GM21825 (cell line): ENCODE measurements around the gene CA5B.
A peak's percentile ranks its signal among the peaks of the same experiment; 100 is the strongest.
"Not testable (repeated sequence)": the region's sequence is repeated elsewhere in the genome, so short reads cannot be mapped to it uniquely, and the experiment has no call there.

ENCODE experiments used
- ATAC-seq: cut with Tn5 transposase; IDR thresholded peaks from one replicate; pipeline ENCODE4 v1.9.1; 2021; ENCODE audit warnings: mild to moderate bottlenecking, moderate library complexity; ENCODE audit not compliant: unreplicated experiment

Gene CA5B, protein sequence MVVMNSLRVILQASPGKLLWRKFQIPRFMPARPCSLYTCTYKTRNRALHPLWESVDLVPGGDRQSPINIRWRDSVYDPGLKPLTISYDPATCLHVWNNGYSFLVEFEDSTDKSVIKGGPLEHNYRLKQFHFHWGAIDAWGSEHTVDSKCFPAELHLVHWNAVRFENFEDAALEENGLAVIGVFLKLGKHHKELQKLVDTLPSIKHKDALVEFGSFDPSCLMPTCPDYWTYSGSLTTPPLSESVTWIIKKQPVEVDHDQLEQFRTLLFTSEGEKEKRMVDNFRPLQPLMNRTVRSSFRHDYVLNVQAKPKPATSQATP

DNA sequence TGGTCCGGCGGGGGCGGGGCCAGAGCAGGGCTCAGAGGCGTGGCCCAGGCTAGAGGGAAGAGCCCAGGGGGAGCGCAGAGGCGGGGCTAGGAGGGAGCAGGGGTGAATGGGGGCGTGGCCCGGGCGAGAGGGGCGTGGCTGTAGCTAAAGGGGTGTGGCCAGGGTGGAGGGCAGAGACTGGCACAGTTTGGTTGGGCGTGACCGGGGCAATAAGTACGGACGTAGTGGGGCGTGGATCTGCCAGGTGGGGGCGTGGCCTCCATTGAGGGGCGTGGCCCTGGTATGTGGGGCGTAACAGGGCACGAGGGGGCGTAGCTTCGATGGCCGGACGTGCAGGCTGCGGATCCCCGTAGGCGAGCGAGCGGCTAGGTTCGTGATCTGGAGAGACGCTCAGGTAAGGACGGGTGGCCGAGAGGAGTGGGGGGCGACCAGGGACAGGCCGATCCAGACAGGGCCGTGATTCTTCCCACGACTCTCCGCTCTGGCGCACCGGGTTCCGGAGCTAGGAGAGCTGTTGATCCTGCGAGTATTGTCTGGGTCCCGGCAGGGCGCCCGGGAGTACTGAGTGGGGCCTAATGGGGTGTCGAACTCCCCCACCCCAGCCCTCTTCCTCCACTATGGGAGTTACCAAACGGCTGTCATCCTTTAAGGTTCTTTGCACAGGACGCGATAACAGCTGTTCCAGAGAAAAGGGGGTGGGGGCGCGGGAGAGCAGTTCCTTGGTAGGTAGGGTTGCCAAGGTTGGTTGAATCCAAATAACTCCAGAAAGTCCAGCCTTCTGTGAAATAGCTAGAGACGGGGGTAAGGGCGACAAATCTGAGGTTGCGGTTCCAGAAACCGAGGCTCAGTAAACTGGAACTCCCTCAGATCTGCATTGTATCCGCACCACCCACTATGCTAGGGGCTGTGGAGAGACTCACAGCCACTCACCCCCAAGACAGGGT lies at the start of gene CA5B:
TSS of gene CA5B (plus strand) at position 312 of the 944 bp plus-strand sequence. CDS start 11,754 bp downstream, outside the sequence.
- ATAC-seq = peak; percentile 95

DNA sequence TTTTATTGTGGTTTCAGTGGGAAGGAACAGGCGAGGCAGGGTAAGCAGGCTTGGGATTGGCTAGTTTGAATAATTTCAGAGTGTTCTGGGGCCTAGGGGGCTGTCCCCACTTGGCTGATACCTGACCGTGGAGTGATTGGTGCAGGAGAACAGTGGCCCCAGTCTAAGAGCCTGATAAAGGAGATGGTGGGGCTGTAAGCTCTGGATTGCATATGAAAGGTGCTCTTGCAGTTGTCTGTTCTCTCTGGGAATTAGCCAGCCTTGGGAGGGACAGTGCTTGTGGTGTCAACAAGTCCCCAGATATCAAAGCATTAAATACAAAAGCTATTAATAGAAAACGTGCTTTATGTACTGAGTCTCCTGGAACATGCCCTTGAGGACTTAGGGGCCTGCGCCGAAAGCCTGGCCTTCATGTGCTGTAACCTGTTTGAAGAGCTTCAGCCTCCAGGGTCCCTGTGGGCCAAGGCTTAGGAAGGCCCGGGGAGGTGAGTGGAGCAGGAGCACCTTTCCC lies 43.1 kb upstream of the CA5B start:
- ATAC-seq = no peak

DNA sequence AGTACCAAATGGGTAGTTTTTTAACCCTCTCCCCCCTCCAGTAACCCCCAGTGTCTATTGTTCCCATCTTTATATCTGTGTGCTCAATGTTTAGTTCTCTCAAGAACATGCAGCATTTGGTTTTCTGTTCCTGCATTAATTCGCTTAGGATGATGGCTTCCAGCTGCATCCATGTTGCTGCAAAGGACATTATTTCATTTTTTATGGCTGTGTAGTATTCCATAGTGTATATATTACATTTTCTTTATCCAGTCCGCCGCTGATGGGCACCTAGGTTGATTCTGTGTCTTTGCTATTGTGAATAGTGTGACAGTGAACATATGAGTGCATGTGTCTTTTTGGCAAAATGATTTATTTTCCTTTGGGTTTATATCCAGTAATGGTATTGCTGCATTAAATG lies 41.6 kb upstream of the CA5B start:
- no peak for ATAC-seq

DNA sequence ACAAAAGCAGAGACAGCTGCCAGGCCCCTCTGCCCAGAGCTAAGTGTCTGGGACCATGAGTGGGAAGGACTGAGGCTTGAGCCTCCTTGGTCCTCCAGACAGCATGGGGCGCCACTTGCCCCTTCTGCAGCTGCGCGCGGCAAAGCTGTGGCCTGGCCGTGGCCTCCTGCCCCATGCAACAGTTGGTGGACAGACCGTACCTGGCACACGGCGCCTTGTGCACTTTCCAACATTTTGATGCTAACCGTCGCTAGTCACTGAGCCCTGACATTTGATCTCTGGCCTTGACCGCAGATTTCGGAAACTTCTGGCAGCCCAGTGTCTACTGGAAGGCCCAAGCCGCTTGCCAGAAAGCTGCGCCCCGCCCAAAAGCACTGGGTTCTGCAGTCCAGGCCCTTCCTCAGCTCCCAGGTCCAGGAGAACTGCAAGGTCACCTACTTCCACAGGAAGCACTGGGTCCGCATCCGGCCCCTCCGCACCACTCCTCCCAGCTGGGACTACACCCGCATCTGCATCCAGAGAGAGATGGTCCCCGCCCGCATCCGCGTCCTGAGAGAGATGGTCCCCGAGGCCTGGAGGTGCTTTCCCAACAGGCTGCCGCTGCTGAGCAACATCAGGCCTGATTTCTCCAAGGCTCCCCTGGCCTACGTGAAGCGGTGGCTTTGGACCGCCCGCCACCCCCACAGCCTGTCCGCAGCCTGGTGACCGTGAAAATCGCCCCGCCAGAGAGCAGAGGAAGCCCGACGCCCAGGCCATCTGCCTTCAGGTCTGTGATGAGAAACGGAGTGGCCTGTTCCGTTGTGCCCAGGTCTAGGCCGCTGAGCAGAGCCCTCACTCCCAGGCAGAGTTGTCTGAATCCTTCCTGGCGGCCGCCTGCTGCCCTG lies 35.3 kb upstream of the CA5B start:
- no peak for ATAC-seq

DNA sequence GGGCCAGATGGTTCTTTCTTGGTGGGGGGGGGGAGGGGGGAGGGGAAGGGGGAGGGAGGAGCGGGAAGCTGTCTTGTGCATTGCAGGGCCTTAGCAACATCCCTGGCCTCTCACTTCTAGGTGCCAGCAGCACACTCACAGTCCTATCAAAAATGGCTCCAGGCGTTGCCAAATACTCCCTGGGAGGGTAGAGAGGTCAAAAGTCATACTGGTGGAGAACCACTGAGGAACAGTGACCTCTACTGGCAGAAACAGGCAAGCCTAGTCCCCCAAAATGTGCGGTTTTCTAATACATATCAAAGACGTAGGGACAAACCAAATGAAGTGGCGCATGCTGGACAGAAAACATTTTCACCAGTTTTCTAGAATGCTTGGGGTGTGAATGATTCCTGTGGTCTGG lies 34.3 kb upstream of the CA5B start:
- not testable (repeated sequence) for ATAC-seq

DNA sequence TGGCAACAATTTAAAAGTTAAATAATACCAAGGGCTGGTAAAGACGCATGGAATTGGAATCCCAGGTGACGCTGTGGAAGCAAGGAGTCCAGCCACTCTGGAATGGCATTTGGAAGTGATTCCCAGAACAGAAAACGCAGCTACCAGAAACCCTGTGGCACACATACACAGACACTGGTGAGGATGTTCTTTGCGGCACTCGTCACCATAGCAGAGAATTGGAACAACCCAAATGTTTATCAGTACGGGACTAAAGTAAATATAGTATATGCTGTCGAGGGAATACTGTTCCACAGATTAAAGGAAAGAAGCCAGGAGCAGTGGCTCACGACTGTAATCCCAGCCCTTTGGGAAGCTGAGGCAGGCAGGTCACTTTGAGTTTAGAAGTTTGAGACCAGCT lies 33.8 kb upstream of the CA5B start:
- ATAC-seq = not testable (repeated sequence)

DNA sequence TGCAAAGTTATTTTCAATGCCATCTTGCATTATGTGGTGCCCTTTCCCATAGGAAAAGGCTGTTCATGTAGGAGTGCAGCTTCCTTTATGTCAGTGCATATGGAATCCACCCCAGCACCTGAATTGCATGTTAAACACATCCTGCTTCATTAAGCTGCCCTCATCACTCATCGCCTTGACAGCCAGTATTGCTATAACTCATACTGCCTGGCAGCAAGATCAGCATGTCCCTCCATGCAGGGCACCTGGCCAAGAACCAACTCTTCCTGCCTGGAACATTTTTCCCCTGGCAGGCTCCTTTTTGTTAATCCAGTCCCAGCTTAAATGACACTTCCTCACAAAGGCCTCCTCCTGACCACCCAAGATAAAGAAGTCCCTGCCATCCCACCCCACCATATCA lies 23.5 kb upstream of the CA5B start:
- ATAC-seq = no peak

DNA sequence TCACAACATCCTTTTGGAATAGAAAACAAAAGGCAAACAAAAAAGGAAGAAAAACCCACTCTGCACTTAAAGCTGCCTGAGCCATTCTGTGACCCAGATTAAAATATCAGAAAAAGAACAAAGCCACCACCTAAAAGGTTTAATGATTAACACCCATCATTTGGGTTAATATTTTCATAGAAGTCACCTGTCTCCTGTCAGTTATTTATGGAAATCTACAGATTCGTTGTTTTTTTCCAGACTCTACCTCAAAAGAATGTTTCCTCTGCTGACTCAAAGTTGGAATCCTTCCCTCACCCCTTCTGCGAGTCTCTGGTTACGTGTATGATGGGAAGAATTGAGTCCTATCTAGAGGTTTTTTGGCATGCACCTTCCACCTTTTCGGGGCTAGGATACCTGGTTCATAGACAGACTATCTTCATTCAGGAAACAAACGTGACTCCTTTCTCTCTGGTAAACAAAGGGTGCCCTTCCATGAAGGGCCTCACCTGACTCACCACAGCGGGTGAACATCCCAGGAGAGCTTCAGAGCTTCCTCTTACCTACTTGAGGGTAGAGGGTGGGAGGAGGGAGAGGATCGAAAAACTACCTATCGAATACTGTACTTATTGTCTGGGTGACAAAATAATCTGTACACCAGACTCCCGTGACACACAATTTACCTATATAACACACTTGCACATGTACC lies 19.6 kb upstream of the CA5B start:
- ATAC-seq = no peak

DNA sequence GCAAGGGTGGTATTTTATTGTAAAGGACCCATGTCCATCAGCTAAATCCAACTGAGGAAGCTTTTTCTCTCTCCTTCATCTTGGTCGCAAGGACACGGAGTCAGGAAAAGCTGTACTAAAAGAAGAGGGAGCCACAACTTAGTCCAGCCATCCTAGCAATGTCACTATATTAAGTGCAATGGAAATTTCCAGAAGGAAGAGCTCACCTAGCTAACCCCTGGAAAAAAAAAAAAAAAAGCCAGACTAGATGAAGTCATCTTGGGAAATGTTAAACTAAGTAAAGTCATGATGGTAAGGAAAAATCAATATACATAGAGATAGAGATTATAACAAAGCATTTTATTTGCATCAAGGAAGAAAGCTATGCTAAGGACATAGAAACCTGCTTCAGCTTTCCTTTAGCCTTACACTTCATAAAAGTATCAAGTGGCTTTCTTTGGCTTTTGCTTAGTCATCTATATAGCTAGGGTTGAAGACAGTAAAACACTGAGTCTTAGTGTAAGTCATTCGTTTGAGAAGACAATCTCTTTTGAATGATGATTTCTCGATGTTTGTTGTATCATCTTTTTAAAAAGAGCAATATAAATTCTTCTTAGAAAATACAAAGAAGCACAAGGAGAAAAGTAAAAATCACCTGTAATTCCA lies 18.6 kb upstream of the CA5B start:
- ATAC-seq = no peak

DNA sequence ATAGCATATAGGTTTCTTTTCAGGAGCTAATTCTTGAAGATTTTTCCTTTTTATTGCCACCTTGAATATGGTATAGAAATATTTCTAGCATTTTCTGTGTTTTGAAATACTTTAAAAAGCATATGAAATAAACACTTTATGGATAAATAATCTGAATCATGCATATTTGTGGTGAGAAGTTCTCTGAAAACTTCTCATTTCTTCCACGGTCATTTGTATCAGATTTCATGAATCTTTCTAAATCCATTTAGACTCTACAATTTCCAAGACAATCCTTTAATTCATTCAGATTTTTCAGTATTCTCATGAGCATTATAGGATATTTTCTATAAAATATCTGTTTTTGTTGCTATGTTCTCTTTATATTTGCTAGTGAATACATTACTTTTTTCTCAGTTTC lies 16.2 kb upstream of the CA5B start:
- no peak for ATAC-seq

DNA sequence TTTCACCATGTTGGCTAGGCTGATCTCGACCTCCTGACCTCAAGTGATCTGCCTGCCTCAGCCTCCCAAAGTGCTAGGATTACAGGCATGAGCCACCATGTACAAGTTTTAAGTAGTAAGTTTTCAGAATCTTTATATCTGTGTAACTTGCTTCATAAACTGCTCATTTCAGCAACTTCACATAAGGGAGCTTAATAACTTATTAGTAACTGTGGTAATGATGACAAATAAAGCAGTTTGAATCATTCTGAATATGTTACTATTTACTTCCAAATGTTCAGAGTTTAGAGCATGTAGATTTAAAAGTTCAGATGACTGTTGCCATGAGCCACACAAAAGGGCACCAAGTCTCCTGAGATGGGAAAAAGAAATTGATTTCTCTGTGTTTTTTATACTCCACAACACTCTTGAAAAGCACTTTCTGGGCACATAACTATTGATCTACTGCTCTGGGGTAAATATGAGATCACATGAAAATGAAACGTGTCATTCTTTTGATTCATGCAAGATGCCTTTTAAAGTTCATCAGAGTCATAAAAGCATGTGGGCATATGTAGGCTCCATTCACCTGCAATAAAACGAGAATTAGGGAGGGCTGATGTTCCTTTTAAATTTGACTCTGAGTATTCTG lies 14.1 kb upstream of the CA5B start:
- no peak for ATAC-seq

DNA sequence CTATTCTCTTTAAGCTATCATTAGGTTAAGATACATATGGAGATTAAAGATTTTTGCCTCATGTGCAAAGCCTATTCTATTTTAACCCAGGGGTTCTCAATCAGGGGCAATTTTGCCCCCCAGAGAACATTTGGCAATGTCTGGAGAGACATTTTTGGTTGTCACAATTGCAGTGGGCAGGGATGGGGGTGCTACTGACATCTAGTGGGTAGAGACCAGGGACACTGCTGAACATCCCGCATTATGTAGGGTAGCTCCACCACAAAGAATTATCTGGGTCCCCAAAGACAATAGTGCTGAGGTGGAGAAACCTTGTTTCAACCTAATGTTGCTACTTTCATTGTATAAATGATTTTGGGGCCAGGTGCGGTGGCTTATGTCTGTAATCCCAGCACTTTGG lies 13.2 kb upstream of the CA5B start:
- ATAC-seq = no peak

DNA sequence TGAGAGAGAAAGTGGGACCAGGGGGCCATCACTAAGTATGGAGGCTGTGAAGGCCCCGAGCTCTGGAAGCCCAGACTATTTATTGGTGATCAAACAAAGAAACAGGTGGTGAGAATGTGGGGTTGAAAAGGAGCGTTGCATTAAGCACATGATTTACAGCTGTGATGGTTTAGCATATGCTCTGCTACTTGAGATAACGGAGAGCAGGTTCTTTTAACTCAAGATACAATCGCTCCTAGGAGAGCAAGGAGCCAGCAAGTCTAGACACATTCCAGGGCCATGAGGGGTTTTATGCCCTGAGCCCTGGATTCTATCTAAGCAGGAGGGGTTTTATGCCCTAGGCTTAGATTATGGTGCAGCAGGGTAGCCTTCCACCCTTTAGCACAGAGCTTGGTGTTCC lies 6.7 kb upstream of the CA5B start:
- not testable (repeated sequence) for ATAC-seq

DNA sequence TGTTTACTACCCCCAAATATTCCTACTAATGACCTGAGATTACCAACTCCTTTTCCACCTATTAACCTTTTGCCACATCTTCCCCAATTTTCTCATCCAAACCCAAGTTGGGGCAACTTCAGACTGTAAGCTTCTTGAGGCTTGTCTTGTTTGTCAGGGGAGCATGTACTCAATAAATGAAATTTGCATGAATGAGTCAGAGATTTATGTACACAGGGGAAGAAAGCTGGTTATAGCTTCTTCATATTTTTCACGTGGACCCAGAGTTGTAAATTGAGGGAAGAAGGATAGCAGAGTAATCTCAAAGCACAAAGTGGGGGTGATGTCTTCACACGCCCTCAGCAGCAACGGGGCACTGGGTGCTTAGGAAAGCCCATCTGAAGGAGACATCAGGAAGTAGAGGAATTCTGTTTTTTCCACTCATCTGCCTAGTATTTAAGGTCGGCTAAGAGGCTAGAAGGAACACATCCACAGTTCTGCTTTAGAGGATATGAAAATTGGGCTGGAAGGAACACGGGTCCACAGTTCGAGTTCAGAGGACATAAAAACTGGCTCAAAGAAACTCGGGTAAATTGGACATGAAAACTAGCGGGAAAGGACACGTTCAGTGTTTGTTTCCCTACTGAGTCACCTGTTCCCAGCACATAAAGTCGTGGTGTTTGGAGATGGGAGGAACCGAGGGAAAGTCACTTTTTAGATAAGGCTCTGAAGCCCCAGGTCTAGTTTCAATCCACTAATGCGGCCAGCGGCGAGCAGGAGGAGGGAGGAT lies 696 bp upstream of the CA5B start:
- no peak for ATAC-seq

DNA sequence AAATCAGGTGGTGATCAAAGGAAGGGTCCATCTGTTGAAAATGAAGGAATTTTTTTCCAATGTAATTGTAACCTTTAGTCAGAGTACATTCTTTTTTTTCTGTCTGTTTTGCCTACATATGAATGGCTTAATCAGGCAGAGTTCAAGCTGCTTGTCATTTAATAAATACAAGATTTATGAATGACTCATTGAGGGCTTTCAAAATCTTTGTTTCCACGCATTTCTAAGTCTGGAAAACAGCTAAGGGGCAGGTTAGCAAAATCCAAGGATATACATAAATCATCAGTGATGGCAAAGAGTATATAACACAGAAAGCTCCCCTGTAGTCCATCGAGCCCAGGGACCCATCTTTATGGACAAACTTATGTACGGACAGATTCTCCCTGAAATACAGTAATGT lies 1.8 kb downstream of the CA5B start:
- no peak for ATAC-seq

DNA sequence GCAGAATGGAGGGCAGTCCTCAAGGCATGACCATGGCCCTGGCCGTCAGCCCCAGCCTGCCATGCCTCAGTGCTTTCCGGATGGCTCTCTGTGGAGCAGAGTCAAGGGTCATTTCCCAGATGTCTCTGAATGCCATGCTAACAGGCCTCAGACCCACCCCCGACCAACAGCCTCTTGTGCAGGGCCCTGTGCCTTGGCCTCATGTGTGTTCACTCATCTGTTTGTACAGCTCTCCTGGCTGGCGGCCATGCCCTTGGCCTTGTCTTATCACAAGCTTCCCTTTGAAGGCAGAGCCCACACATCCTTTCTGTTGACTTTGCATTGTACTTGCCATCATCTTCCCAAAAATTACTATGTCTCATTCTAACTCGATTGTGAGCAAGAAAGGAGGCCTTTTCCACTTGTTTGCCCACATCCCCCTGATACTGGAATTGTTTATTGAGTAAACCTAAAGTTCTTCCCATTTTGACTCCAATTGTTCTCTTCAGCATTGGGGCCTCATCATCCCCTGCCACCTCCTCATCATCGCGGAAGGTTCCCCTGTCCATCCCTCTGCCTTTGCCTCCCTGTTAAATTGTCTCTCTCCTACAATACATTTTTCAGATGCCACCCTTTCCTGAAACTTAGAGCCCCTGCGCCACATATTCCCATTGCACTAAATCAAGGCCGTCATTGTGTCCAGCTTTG lies 6.3 kb downstream of the CA5B start:
- no peak for ATAC-seq

DNA sequence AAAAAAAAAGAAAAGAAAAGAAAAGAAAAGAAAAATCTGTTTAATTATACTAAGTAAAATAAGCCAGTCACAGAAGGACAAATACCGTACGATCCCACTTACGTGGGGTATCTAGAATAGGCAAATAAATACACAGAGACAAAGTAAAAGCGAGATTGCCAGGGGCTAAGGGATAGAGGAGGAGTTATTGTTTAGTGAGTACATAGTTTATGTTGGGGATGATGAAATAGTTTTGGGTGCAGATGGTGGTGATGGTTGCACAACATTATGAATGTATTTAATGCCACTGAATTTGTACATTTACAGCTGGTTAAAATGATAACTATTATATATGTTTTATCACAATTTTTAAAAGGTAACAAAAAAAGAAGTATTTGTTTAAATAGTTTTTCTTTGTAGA lies 7.1 kb downstream of the CA5B start:
- ATAC-seq = no peak

DNA sequence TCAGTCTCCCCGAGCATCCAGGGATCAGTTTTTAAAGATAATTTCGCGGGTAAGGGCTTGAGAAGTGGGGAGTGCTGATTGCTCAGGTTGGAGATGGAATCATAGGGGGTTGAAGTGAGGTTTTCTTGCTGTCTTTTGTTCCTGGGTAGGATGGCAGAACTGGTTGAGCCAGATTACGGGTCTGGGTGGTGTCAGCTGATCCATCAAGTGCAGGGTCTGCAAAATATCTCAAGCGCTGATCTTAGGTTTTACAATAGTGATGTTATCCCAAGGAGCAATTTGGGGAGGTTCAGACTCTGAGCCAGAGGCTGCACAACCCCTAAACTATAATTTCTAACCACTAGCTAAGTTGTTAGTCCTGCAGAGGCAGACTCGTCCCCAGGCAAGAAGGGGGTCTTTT lies 8.6 kb downstream of the CA5B start:
- not testable (repeated sequence) for ATAC-seq
